T-helper 1 cell treated with Interleukin-12 subunit alpha and Interleukin-12 subunit beta and Interleukin-4 antibody, amounts not matched to agents 30 μg/mL and 1 μg/mL, for 36 hours (primary cell): ENCODE measurements around the gene THBS4.

Experiments used
- H3K27ac Mint-ChIP-seq: one replicate; pipeline ENCODE4 v1.8.0; 2021; ENCODE audit warnings: mild to moderate bottlenecking, mixed read lengths
- H3K27me3 Mint-ChIP-seq: one replicate; pipeline ENCODE4 v1.8.0; 2021; ENCODE audit warnings: low read depth, mixed read lengths
- H3K36me3 Mint-ChIP-seq: one replicate; pipeline ENCODE4 v1.8.0; 2021; ENCODE audit warnings: low read depth, mixed read lengths
- H3K4me1 Mint-ChIP-seq: one replicate; pipeline ENCODE4 v1.8.0; 2021; ENCODE audit warnings: low read depth, mixed read lengths
- H3K4me3 Mint-ChIP-seq: one replicate; pipeline ENCODE4 v1.8.0; 2021; ENCODE audit warnings: mild to moderate bottlenecking, moderate library complexity, mixed read lengths
- H3K9me3 Mint-ChIP-seq: one replicate; pipeline ENCODE4 v1.8.0; 2021; ENCODE audit warnings: mixed read lengths

Gene THBS4

DNA sequence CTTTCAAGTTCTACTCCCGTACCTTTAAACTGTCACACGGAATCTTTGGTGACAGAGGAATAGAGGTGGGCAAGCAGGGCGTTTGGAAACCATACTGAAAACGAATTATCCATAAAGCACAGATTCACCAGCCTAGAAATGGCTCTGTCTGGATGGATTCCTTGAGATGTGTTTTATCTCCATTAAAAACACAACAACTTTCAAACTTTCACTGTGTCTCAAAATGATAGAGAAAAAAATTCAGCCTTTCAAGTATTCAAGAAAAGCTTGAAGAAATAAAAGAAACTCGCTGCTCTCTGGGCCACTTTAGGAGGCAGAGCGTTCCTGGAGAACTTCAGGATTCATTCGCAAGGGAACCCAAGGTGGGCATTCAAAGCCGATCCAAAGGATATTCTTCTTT, 589 bp upstream of the THBS4 start:
- Mint-ChIP-seq H3K9me3 (no peaks in the 10 kb centered on the region), H3K4me1 (peaks cover 21% of the 10 kb centered on the region), H3K27ac (no peak overlapping the region), H3K27me3 (peaks cover 57% of the 10 kb centered on the region), H3K4me3 (peak overlapping the region; percentile 56), H3K36me3 (no peaks in the 10 kb centered on the region)

DNA sequence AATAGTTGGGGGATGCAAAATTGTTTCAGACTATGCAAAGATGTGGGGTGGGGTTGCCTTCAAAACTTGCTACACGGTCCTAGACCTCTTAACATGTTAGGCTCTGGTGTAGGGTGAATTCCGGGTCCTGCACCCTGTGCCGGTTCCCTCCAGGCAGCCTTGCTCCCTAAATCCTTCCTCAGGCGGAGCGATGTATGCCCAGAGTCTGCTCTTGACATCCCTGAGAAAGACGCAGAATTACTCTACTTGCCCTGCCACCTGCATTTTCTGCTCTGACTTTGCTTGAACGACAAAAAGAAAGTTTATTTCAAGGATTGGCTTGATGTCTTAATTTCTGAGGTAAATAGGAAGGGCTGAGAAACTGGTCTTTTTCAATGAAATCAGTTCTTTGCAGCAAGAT, 691 bp downstream of the THBS4 start:
- Mint-ChIP-seq H3K27me3 (peaks cover 64% of the 10 kb centered on the region), H3K9me3 (no peaks in the 10 kb centered on the region), H3K4me1 (peaks cover 21% of the 10 kb centered on the region), H3K27ac (no peak overlapping the region), H3K36me3 (no peaks in the 10 kb centered on the region), H3K4me3 (peak overlapping the region; percentile 20)

DNA sequence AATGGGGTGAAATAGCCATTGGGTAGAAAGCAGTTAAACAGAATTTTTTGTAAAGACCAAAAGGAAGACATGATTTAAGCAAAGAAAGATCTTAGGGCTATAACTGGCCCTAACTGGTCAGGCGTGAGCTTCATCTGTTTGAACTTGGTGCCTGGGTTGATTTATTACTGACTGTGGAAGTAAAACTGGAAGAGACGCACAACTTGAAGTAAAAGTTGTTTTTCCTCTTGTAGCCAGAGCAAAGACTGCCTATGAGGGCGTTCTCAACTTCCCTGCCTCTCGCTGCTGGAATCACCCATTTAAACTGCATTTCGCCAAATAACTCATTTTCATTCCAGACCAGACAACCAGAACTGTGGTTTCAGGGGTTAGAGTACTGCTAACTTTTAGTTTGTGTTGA, 1.5 kb downstream of the THBS4 start:
- Mint-ChIP-seq H3K27me3 (peaks cover 69% of the 10 kb centered on the region), H3K9me3 (no peaks in the 10 kb centered on the region), H3K27ac (no peak overlapping the region), H3K4me3 (no peak overlapping the region), H3K4me1 (peaks cover 19% of the 10 kb centered on the region), H3K36me3 (no peaks in the 10 kb centered on the region)

DNA sequence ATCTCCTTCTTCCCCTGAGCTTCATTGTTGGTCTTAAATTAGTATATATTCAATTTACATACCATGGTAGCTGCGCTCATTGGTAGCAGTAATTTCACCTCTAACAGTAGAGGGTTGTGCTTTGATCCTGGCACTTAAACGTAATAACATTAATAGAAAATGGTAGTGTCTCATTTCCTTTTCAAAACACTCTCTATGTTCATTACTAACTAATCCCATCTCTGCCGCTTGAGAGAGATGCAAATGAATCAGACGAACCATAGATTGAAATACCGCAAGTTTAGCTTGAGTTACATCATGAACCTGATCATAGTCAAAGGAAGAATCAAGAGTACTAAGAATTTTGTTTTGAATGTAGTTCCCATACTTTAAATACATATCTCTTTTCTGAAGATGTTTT, 2.2 kb downstream of the THBS4 start:
- Mint-ChIP-seq H3K36me3 (no peaks in the 10 kb centered on the region), H3K27me3 (peaks cover 67% of the 10 kb centered on the region), H3K27ac (no peak overlapping the region), H3K4me1 (peaks cover 19% of the 10 kb centered on the region), H3K4me3 (no peak overlapping the region), H3K9me3 (no peaks in the 10 kb centered on the region)

DNA sequence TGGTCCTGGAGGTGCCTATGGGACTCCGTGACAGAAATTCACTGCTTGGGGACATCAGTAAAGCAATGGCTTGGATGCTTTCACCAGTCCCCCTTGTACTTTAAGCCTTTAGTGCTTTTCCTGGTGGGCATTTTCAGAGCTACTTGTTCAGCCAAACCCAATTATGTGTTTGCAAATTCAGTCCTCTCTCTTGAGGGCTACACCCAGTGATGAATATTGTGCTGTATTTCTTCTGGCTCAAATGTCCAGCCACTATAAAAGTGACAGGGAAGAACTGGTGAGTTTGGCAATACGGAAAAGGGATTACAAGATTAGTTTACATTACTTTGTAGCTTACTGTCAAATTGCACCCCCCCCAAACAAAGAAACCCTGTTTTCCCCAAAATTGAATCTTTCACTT, 4.5 kb downstream of the THBS4 start:
- H3K9me3 Mint-ChIP-seq: no peaks in the 10 kb centered on the region
- H3K36me3 Mint-ChIP-seq: no peaks in the 10 kb centered on the region
- no peak overlapping the region for H3K4me3 Mint-ChIP-seq
- H3K27ac Mint-ChIP-seq: no peak overlapping the region
- H3K27me3 Mint-ChIP-seq: peaks cover 52% of the 10 kb centered on the region
- H3K4me1 Mint-ChIP-seq: peaks cover 9% of the 10 kb centered on the region

DNA sequence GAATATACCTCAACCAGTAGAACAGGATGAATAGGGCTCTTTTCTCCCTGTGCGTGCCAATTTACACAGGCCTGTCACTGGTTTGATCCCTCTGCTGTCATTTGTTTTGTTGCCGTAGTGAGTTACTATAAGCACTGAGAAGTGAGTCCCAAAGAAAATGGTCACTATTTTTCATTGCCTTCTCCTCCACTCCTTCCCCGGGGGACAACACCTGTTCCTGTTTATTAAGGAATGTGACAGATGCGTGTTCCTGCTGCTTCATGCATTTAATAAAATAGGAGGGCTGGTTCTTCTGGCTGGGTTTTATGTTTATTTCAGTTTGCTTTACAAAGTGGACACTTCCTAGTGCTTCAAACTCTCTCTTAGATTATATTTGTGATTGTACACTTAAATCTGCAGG, 6.4 kb downstream of the THBS4 start:
- Mint-ChIP-seq H3K27ac (no peak overlapping the region), H3K9me3 (no peaks in the 10 kb centered on the region), H3K27me3 (peaks cover 49% of the 10 kb centered on the region), H3K4me3 (no peak overlapping the region), H3K36me3 (no peaks in the 10 kb centered on the region), H3K4me1 (peaks cover 3% of the 10 kb centered on the region)

DNA sequence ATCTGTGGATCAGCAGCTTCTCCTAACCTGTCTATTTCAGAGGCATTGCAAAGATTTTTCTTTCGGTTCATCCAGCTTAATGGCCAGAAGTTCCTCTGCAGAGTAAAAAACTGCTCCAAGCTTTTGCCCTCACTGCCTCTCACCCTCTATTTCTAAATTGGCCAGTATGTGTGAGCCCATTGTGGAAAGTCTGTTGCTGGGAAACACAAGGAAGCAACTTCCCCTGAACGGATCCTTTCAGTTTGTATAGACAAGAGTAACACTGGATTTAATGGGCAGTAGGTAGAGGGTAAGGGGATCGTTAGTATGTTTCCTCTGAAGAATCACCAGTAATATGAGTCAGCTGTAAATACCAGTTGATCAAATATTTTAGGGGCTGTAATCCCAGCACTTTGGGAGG, 7.2 kb downstream of the THBS4 start:
- H3K36me3 Mint-ChIP-seq: no peaks in the 10 kb centered on the region
- no peak overlapping the region for H3K4me3 Mint-ChIP-seq
- H3K4me1 Mint-ChIP-seq: peaks cover 2% of the 10 kb centered on the region
- H3K9me3 Mint-ChIP-seq: no peaks in the 10 kb centered on the region
- no peak overlapping the region for H3K27ac Mint-ChIP-seq
- H3K27me3 Mint-ChIP-seq: peaks cover 41% of the 10 kb centered on the region

DNA sequence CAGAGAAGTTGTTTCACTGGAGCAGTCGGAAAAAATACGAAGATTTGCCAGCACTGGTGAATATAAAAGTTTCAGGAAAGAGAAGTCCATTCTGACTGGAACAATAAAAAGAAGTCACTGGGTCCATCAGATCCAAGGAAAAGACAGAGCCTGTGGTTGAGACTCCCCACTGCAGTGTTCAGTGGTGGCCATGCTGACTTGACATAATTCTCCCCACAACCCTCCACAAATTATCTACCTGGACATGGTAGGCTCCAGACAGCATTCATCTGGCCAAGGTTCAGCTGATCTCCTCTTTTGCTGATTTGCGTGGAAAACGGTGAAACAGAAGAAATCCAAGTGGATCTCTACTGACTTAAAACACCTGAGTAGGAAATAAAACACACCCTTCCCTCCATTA, 8.0 kb downstream of the THBS4 start:
- no peak overlapping the region for H3K4me3 Mint-ChIP-seq
- peaks cover 35% of the 10 kb centered on the region for H3K27me3 Mint-ChIP-seq
- H3K36me3 Mint-ChIP-seq: no peaks in the 10 kb centered on the region

DNA sequence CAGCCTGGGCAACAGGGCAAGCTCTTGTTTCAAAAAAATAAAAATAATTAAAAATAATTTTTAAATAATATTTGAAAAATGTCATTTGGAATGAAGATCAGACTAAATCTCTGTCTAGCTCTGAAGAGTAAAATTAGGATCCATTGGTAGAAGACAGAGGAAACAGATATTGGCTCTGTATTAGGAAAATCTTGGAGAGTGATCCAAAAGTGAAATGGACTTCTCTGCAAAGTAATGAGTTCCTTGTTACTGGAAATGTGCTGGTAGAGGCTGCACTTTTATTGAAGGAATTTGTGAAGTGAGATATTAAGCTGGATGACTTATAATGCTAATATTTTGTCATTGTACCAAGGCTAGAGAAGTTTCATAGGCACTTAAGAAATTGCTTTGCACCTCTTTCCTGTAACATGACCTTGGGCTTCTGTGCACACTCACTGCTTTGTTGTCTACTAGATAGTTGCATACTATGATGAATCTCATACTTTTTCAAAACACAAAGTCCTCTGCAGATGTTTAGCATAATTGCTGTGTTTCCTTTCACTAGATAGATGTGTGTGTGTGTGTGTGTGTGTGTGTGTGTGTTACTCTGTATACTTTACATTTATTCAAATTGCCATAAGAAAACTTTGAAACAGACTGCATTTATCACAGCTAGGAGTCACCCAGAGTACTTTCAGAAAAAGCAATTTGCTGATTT, 13.1 kb downstream of the THBS4 start:
- Mint-ChIP-seq H3K36me3 (no peaks in the 10 kb centered on the region), H3K9me3 (no peaks in the 10 kb centered on the region), H3K4me1 (no peaks in the 10 kb centered on the region), H3K27ac (no peak overlapping the region), H3K27me3 (peaks cover 19% of the 10 kb centered on the region), H3K4me3 (no peak overlapping the region)

More for the DNA sequence above, 8.0 kb downstream of the THBS4 start:
- H3K9me3 Mint-ChIP-seq: no peaks in the 10 kb centered on the region
- no peaks in the 10 kb centered on the region for H3K4me1 Mint-ChIP-seq
- H3K27ac Mint-ChIP-seq: no peak overlapping the region

DNA sequence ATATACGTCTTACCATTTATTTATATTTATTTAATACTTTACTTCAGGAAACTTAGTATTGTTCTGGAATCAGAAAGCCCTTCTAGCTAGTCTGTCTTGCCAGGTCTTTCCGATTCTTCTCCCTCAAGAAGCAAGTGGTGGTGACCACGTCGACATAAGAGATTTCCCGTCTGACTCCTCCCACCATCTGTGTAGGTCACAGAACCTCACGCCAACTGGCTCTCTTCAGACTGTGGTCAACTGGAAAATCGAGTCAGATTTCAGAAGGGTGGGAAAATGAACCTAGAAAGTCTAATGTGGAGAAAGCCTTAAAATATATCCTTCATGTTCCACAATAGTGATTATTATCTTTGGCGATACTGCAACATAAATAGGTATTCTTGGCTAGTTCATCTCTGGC, 17.3 kb downstream of the THBS4 start:
- Mint-ChIP-seq H3K27ac (no peak overlapping the region), H3K27me3 (peaks cover 8% of the 10 kb centered on the region), H3K4me1 (peaks cover 4% of the 10 kb centered on the region), H3K9me3 (no peaks in the 10 kb centered on the region), H3K36me3 (no peaks in the 10 kb centered on the region), H3K4me3 (no peak overlapping the region)

DNA sequence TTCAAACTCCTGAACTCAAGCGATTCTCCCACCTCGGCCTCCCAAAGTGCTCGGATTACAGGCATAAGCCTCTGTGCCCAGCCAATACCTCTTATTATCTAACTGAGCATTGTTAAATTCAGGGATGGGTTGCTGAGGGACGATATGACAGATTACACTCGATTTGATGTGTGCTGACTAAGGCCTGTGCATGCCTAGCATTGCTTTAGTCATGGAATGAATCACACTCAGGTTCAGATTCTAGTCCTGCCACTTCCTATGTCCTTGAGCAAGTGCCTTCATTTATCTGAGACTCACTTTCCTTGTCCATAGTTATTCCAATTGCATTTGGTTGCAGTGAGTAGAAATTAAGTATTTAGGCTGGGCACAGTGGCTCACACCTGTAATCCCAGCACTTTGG, 19.5 kb downstream of the THBS4 start:
- Mint-ChIP-seq H3K27me3 (peaks cover 2% of the 10 kb centered on the region), H3K4me1 (peaks cover 4% of the 10 kb centered on the region), H3K4me3 (no peak overlapping the region), H3K9me3 (no peaks in the 10 kb centered on the region), H3K36me3 (no peaks in the 10 kb centered on the region), H3K27ac (no peak overlapping the region)

DNA sequence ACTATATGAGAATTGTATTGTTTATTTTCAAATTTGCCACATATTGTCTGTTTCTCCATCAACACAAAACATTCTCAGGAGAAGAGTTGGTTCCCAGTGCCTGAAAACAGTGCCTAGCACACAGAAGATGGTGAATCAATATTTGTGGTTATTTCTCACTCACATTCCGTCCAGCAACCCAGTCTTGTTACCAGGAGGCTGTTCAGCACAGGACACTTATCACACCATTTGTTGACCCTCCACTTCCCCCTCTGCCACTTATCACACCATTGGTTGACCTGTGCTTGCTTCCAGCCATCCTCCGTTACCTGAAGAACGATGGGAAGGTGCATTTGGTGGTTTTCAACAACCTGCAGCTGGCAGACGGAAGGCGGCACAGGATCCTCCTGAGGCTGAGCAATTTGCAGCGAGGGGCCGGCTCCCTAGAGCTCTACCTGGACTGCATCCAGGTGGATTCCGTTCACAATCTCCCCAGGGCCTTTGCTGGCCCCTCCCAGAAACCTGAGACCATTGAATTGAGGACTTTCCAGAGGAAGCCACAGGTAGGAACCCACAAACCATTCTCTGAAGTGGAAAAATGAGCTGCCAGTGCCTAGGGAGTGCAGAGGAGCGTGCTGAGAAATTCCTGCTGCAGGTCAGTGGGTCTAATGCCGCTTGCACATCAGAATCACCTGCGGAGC, 20.5 kb downstream of the THBS4 start:
- peaks cover 4% of the 10 kb centered on the region for H3K4me1 Mint-ChIP-seq
- no peaks in the 10 kb centered on the region for H3K36me3 Mint-ChIP-seq
- no peak overlapping the region for H3K27ac Mint-ChIP-seq
- H3K4me3 Mint-ChIP-seq: no peak overlapping the region
- H3K27me3 Mint-ChIP-seq: no peaks in the 10 kb centered on the region
- H3K9me3 Mint-ChIP-seq: no peaks in the 10 kb centered on the region

DNA sequence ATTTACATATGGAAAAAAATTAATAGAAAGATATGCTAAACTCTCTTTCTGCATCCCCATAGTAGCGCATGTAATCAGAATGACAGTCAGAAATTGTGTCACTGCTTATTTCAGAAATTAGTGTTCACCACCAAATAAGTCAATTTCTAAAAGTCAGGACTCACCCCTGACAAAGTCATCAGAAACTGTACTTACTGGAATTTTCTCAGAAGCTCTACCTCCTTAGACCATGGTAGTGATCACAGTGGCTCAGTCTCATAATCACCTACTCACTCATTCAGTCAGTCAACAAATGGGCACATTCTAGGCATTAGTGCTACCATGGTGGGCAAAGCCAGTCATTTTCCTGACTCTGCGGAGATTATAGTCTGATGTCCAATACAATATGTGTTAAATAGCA, 22.0 kb downstream of the THBS4 start:
- Mint-ChIP-seq H3K4me3 (no peak overlapping the region), H3K36me3 (no peaks in the 10 kb centered on the region), H3K4me1 (peaks cover 4% of the 10 kb centered on the region), H3K9me3 (no peaks in the 10 kb centered on the region), H3K27ac (no peak overlapping the region), H3K27me3 (no peaks in the 10 kb centered on the region)

DNA sequence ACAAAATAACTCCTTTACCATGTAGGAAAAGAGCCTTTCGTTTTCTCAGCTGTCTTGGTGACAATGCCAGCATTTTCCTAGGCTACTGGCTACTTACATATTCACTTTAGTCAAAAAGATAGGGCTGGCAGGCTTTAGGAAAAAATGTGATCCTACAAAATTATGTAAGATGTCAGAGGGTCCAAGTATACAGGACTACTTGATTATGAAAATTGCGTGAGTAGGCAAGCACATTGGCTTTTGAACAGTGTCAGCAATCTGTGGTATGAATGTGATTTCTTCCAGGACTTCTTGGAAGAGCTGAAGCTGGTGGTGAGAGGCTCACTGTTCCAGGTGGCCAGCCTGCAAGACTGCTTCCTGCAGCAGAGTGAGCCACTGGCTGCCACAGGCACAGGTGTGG, 22.8 kb downstream of the THBS4 start:
- Mint-ChIP-seq H3K4me1 (peaks cover 4% of the 10 kb centered on the region), H3K36me3 (no peaks in the 10 kb centered on the region), H3K27ac (no peak overlapping the region), H3K4me3 (no peak overlapping the region), H3K9me3 (no peaks in the 10 kb centered on the region), H3K27me3 (no peaks in the 10 kb centered on the region)

DNA sequence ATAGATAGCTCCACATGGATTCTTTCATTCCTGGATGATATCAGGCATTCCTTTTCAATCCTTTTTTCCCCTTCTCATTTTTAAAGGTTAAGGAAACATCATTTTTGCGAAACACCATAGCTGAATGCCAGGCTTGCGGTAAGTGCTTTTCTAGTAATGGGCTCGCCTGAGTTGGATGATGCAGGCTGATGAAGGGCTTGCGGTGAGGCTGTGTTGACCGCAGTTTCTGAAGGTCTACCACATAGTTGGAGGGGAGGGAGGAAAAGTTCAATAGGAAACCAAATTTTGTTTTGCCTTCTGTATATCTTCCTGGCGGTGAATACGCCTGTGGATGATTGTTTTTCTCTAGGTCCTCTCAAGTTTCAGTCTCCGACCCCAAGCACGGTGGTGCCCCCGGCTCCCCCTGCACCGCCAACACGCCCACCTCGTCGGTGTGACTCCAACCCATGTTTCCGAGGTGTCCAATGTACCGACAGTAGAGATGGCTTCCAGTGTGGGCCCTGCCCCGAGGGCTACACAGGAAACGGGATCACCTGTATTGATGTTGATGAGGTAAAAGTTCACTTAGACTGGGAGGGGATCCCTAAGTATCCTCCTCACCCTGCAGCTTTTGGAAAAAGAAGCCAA, 24.3 kb downstream of the THBS4 start:
- Mint-ChIP-seq H3K4me1 (peaks cover 4% of the 10 kb centered on the region), H3K27me3 (no peaks in the 10 kb centered on the region), H3K27ac (no peak overlapping the region), H3K36me3 (no peaks in the 10 kb centered on the region), H3K9me3 (no peaks in the 10 kb centered on the region), H3K4me3 (no peak overlapping the region)
